ENCODE results near the gene NMRK2.
A peak's percentile ranks its signal among the peaks of the same experiment; 100 is the strongest.
"Not testable (repeated sequence)": the region's sequence is repeated elsewhere in the genome, so short reads cannot be mapped to it uniquely, and the experiment has no call there.

The NMRK2 gene

GRCh38 chr19:3932931-3933810, at the start of gene NMRK2:
Gene NMRK2 (plus strand): TSS chr19:3933069. CDS start chr19:3933672, 603 bp downstream.
- Mint-ChIP-seq H3K27ac (no peak within 1 kb of the TSS), H3K36me3 (ENCODE audit: low read depth) (no peaks in the 10 kb centered on the region), H3K4me1 (no peaks in the 10 kb centered on the region), H3K27me3 (ENCODE audit: low read depth, poor library complexity) (peaks cover 54% of the 10 kb centered on the region), H3K4me3 (peak within 1 kb of the TSS; percentile 56), H3K9me3 (no peaks in the 10 kb centered on the region)
- TF ChIP-seq CTCF (IDR thresholded peaks at IDR 0.05): no peak
- peak; percentile 34 for DNase-seq

GRCh38 chr19:3890591-3890990, 42.3 kb upstream of the NMRK2 start:
- Mint-ChIP-seq H3K36me3 (ENCODE audit: low read depth) (no peaks in the 10 kb centered on the region), H3K4me3 (no peak overlapping the region), H3K27ac (no peak overlapping the region), H3K4me1 (no peaks in the 10 kb centered on the region), H3K9me3 (no peaks in the 10 kb centered on the region), H3K27me3 (ENCODE audit: low read depth, poor library complexity) (peaks cover 5% of the 10 kb centered on the region)
- TF ChIP-seq CTCF (IDR thresholded peaks at IDR 0.05): no peak
- DNase-seq: no peak

GRCh38 chr19:3893509-3894179, 39.2 kb upstream of the NMRK2 start:
- no peaks in the 10 kb centered on the region for H3K4me1 Mint-ChIP-seq
- no peaks in the 10 kb centered on the region for H3K36me3 Mint-ChIP-seq (ENCODE audit: low read depth)
- H3K9me3 Mint-ChIP-seq: peaks cover 5% of the 10 kb centered on the region
- TF ChIP-seq CTCF (IDR thresholded peaks at IDR 0.05): no peak
- H3K27ac Mint-ChIP-seq: no peak overlapping the region
- H3K27me3 Mint-ChIP-seq (ENCODE audit: low read depth, poor library complexity): peaks cover 15% of the 10 kb centered on the region
- H3K4me3 Mint-ChIP-seq: no peak overlapping the region
- DNase-seq: no peak

GRCh38 chr19:3894959-3895358, 37.9 kb upstream of the NMRK2 start:
- not testable (repeated sequence) for H3K36me3 Mint-ChIP-seq (ENCODE audit: low read depth)

GRCh38 chr19:3895788-3896187, 37.1 kb upstream of the NMRK2 start:
- no peak for DNase-seq
- no peak for TF ChIP-seq CTCF (IDR thresholded peaks at IDR 0.05)
- peaks cover 9% of the 10 kb centered on the region for H3K9me3 Mint-ChIP-seq
- H3K36me3 Mint-ChIP-seq (ENCODE audit: low read depth): no peaks in the 10 kb centered on the region
- H3K27me3 Mint-ChIP-seq (ENCODE audit: low read depth, poor library complexity): peaks cover 23% of the 10 kb centered on the region
- no peaks in the 10 kb centered on the region for H3K4me1 Mint-ChIP-seq
- no peak overlapping the region for H3K27ac Mint-ChIP-seq
- H3K4me3 Mint-ChIP-seq: no peak overlapping the region

More at GRCh38 chr19:3894959-3895358, 37.9 kb upstream of the NMRK2 start:
- H3K4me3 Mint-ChIP-seq, DNase-seq, H3K9me3 Mint-ChIP-seq, H3K4me1 Mint-ChIP-seq, H3K27ac Mint-ChIP-seq: not testable (repeated sequence)
- peaks cover 18% of the 10 kb centered on the region for H3K27me3 Mint-ChIP-seq (ENCODE audit: low read depth, poor library complexity)

- DNase-seq: no peak
- no peak overlapping the region for H3K27ac Mint-ChIP-seq
- no peak for TF ChIP-seq CTCF (IDR thresholded peaks at IDR 0.05)
- peaks cover 9% of the 10 kb centered on the region for H3K9me3 Mint-ChIP-seq
- no peaks in the 10 kb centered on the region for H3K4me1 Mint-ChIP-seq
- peaks cover 23% of the 10 kb centered on the region for H3K27me3 Mint-ChIP-seq (ENCODE audit: low read depth, poor library complexity)
- no peak overlapping the region for H3K4me3 Mint-ChIP-seq
- H3K36me3 Mint-ChIP-seq (ENCODE audit: low read depth): no peaks in the 10 kb centered on the region
Measured at GRCh38 chr19:3897936-3898335, 34.9 kb upstream of the NMRK2 start.

Measured in nephron progenitor cell (in vitro differentiated cells).